Neural progenitor cell (in vitro differentiated cells): ENCODE data around the gene RIC3.

Source experiments
- CTCF ChIP-seq: fragments of 200-600 bp; sonication (generic); IDR thresholded peaks from 2 replicates; pipeline ENCODE4 v1.5.1; 2017; ENCODE audit warnings: antibody characterized with exemption, mild to moderate bottlenecking
- EZH2 ChIP-seq: fragments of 200-600 bp; sonication (generic); IDR thresholded peaks from 2 replicates; pipeline ENCODE4 v1.6.1; 2017; ENCODE audit warnings: antibody characterized with exemption, mild to moderate bottlenecking, moderate library complexity

GRCh38 chr11:8203414-8203715, 34.5 kb upstream of the RIC3 start:
- TF ChIP-seq CTCF (no peak), EZH2 (no peak)
